Measurements from ENCODE around the gene PLBD1.

DNA sequence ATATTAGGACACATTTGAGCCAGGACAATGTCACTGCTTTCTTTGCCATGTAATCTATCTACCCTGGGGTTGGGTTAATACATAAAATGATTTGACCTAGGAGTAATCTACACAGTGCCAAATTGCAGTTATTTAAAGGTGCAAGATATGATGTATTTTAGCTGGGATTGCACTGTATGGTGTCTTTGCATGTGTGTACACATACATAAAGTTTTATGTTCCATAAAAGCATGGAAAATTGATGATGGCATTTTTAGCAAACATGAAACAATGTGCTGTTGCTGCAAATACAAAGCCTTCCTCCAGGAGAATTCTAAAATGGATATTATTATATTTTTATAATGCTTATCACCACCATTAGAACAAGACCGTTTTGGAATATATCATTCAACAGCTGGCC is 24.0 kb upstream of the PLBD1 start:
- no peak for TF ChIP-seq EZH2 (IDR thresholded peaks at IDR 0.05; ENCODE audit: low read depth)
- TF ChIP-seq, protein P1, sequence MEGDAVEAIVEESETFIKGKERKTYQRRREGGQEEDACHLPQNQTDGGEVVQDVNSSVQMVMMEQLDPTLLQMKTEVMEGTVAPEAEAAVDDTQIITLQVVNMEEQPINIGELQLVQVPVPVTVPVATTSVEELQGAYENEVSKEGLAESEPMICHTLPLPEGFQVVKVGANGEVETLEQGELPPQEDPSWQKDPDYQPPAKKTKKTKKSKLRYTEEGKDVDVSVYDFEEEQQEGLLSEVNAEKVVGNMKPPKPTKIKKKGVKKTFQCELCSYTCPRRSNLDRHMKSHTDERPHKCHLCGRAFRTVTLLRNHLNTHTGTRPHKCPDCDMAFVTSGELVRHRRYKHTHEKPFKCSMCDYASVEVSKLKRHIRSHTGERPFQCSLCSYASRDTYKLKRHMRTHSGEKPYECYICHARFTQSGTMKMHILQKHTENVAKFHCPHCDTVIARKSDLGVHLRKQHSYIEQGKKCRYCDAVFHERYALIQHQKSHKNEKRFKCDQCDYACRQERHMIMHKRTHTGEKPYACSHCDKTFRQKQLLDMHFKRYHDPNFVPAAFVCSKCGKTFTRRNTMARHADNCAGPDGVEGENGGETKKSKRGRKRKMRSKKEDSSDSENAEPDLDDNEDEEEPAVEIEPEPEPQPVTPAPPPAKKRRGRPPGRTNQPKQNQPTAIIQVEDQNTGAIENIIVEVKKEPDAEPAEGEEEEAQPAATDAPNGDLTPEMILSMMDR (conservative IDR thresholded peaks at IDR 0.05): no peak
